Measurements from ENCODE around the gene DBH.

The DBH gene

DNA sequence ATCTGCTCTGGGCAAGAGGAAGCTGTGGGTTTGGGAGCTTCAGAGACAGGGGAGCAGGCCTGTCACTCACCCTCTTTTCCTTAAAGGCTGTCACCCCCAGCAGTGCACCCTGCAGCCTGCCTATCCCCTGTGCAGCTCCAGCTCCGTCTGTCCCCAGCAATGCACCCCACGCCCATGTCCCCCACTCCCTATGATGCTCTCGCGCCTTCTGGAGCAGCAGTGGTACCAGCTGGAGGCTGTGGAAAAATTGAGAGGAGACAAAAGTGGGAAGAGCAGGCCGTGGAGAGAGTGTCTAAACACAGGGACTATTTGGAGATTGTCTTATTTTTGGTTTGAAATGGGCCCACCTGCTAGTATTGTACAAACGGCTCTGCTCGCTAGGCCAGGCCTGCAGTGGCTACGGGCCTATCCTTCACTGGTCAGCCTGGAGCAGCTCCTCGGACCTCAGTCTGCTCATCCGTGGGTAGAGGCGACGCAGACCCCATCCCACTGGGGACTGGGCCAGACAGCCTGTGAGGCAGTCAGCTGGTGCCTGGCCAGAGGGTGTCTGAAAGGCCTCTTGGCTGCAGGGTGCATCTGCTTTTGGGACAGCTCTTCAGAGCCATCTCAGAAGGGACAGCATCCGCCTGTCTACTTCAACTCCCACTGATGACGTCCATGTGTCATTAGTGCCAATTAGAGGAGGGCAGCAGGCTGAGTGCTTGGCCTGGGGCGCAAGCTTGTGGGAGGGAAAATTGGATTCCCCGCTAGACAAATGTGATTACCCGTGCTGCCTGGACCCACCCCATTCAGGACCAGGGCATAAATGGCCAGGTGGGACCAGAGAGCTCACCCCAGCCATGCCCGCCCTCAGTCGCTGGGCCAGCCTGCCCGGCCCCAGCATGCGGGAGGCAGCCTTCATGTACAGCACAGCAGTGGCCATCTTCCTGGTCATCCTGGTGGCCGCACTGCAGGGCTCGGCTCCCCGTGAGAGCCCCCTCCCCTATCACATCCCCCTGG is at the start of gene DBH:
TSS of gene DBH (plus strand) at position 831 of the 999 bp plus-strand sequence. CDS start at position 840, 9 bp downstream.
- no peak for DNase-seq

DNA sequence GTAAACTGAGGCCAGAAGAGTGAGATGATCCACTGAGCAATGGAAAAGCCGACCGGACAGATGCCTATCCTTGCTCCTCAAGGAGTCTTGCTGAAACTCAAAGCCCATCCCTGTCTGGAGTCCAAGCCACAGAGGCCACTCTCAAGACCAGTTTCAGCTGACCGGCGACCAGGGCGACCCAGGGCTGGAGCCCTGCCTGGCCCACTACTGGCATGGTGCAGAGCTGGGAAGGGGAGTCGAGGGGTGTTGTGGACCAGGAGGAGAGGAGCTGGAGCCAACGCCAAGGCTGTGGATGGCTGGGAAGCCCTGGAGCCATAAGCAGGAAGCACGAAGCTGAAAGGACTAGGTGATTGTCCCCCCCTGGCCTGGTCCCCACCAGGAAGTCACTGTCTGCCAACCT is 49.1 kb upstream of the DBH start:
- no peak for DNase-seq

DNA sequence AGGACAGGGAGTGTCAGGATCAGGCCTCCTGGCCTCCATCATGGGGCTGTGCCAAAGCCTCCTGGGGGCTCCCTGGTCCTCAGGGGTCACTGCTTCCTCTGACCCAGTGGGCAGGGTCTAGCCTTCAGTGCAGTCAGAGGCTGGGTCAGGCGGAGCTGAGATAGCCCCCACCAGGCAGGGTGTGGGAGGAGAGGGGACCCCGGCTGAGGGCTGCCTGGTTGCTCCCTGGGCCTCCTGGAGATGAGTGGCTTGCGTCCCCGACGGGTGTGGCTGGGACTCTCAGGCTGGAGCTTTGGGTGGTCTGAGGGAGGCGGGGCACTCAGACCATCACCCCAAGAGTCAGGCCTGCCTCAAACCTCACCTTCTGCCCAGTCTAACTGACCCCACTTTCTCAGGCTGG is 48.7 kb upstream of the DBH start:
- no peak for DNase-seq

DNA sequence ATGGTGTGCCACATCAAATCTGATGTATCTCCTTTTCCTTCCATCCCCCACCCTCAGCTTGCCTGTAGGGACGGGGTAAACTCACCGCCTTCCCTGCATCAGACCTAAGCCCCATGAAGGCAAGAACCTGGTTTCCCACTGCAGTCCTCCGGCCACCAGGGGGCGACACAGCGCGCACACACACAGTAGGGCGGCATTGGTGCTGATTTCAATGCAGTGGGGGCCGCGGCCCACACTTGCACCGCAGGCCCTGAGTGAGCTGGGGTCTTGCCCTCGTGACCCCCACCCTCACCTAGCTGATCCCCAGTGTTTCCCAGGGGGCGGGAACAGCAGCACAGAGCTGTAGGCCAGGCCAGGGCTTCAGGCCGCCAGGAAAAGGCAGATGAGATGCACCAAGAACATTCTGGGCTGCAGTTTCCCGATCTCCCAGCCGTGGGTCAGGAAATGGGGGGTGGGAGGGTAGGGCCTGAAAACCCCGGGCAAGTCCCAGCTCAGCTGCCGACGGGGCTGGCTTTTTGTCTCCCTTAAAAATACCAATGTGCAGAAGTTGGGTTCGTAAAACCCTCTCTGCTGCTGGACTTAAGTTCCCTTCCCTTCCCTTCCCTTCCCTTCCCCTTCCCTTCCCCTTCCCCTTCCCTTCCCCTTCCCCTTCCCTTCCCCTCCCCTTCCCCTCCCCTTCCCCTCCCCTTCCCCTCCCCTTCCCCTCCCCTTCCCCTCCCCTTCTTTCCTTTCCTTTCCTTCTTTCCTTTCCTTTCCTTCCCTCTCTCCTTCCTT is 46.5 kb upstream of the DBH start:
- DNase-seq: no peak

DNA sequence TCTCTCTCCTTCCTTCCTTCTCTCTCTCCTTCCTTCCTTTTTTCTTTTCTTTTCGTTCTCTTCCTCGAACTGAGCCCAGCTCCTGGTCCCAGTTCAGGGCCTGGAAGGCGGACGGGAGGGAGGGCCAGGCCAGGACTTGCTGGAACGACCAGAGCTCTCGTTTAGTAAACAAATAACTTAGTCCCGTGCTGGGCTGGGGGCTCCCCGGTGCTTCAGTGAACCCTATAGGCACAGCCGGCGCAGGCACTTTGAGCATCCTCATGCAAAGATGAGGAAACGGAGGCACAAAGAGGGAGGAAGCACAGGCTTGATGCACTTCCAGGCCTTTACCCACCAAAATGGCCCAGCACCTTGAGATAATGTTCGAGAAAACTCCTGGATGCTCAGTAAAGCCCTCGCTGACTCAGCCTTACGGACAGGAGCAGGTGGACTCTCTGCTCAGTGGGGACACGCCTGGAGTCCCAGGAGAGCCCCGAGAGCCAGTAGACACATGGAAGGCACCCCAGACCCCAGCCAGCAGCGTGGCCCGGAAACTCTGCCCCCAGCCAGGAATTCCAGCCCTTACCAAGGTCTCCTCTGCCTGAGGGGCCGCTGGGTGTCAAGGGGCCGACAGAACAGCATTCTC is 45.8 kb upstream of the DBH start:
- no peak for DNase-seq

DNA sequence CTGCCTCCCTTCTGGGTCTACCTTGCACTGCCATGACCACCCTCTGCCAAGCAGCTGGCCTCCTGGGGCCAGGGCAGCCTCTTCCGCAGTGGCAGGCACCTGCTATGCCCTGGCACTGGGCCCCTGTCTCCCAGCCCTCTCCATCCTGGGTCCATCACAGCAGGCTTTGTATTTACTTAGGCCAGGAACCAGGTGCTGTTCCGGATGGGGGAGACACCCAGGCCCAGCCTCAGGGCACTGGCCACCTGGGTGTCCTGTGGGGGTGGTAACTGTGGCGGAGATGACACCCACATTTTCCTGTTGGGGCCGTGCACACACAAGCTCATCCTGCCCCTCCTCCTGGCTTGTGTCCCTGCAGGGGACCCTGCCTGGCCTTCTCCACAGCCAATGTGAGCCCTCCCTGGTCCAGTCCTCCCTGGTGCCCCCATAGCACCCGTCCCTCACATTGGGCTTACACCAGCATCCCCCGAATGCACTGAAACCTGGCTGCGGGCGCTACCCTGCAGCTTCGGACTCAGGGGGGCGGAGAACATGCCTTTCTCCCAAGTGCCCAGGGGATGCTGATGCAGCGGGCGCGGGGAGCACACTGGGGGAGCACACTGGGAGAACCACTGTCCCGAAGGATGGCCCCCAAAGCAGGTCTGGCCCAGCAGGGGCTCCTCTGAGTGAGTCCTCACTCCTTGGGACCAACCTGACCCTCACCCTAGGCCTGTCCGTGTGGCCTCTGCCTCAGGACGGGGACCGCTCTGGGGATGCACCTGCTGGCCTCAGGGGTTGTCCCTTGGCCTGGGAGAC is 44.9 kb upstream of the DBH start:
- DNase-seq: no peak

DNA sequence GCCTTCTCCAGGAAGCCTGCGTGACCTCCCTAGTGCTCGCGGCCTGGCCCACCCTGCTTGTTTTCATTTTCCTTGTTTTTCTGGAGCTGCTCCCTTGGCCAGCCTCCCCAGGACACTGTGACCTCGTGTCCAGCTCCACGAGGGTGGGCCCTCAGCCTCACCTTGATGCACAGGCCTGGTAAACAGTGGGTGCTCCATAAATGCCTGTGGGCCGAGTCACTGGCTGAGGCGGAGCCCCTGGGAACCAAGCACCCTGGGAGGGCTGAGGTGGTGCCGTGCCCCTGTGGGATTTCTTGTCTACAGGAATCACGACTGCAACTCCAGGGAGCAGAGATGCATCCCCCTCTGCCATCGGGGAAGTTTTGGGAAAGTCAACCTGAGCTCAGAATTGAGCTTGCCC is 44.2 kb upstream of the DBH start:
- DNase-seq: no peak

DNA sequence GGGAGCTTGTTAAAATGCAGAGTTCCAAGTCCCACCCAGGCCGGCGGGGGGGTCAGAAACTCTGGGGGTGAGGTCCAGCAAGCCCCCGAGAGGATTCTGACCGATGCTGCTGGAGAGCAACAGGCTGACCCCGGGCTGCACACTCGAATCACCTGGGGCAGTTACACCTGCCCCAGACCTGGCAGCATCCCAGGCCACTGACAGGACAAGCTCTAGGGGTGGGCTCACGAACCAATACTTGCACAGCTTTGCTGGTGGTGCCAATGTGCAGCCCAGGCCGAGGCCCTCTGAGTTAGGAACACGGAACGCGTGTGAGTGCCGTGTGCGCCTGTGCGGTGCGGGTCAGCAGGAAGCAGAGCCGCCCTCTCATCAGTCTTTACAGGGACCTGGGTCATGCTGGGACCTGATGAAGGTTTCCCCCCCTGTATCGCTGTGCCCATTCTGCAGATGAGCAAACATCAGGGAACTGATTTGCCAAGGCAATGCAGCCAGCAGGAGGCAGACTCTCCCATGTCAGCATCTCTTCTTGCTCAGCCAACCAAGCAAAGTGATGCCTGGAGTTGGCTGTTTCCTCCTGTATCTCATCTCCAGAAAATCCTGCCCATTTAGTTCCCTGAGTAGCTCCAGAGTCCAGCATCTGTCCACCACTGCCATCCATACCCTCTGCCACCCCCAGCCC is 43.3 kb upstream of the DBH start:
- DNase-seq: no peak

DNA sequence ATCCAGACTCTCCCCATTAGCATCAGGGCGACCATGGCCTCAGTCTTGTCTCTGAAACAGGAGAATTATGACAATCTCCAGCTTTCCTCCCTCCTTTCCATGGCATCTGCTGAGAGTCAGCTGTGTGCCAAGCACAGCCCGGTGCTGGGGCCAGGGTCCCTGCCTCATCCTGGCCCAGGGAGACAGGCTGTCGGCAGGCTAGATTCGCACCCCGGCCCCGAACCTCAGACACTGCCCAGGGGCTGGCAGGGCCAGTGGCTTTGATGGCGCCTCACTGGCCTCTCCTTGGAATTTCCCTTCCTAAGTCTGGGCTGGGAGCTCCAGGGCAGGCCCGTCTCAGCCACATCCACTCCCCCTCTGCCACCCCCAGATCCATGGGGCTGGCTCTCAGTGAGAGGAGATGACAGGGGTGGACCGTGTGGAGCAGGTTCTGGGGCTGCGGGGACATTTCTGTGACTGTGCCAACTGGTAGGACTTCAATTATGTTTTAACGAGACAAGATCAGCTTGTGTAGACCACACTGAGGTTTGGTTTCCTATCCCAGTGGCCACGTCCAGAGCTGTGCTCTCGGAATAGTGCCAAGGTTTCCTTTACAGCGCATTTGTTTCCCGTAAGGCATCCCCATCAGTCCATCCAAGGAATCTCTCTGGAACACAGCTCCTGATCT is 42.4 kb upstream of the DBH start:
- DNase-seq: no peak

DNA sequence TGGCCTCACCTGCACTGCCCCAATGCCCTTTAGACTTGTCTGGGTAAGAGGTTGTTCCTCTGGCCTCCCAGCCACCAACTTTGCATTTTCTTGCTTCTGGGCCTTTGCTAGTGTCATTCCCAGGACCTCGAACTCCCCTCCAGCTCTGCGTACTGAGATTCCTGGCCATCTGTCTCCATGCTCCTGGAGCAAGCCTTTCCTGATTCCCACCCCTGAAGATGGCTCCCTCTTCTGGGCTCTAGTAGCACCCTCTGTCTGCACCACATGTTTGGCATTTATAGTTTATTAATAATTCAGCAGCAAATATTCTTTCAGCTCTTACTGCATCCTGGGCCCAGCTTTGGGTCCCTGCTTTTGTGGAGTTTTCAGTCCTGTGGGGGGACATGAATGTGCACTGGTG is 41.9 kb upstream of the DBH start:
- DNase-seq: no peak

DNA sequence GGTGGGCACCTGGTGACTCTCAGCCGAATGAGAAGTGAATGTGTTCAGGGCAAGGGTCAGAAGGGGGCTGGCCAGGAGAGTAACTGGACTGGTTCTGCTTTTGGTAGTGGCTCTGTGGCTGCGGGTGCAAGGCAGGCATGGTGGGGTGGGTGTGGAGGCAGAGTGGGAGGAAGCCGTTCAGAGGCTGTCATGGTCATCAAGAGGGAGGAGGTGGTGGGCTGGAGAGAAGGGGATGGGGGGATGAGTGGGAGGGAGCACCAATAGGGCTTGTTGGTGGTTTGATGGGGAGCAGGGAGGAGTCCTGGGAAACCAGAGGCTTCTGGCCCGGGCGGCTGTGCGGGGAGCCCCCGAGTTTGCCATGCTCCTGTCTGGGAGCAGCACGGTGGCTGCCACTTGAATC is 40.3 kb upstream of the DBH start:
- DNase-seq: no peak

DNA sequence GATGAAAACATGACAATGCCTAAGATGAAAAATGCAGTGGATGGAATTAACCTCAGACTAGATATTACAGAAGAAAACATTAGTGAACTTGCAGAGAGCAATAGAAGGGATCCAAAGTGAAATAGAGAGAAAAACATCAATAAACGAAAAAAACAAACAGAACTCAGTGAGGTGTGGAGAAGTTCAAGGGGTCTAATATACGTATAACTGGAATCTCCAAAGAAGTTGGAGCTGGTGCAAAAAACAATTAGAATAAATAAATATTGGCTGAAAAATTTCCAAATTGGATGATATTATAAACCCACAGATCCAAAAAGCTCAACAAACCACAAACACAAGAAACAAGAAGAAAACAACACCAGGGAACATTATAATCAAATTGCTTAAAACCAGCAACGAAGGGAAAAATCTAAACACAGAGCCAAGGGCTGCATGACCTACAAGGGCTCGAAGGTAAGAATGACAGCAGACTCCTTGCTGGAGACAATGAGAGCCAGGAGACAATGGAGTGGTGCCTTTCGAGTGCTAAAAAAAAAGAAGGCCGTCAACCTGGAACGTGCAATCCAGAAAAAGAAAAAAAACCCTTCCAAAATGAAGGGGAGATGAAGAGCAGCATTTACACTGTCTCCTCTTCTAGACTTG is 38.7 kb upstream of the DBH start:
- no peak for DNase-seq

DNA sequence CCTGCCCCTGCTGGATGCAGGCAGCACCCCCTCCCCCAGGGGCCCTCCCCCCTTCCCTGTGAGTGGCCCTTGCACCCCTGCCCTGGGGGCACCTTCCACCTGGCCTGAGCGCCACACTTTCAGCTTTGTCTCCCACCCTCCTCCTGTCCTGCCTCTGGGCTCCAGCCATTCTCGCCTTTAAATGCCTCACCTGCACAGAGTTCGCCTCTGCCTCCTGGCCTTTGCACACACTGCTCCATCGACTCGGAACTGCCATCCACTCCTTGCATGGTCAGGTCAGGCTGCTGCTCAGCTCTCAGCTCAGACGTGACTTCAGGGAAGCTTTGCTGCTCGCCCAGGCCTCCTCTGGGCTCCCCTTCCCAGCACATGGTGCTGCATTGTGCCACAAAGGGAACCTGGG is 37.2 kb upstream of the DBH start:
- no peak for DNase-seq

DNA sequence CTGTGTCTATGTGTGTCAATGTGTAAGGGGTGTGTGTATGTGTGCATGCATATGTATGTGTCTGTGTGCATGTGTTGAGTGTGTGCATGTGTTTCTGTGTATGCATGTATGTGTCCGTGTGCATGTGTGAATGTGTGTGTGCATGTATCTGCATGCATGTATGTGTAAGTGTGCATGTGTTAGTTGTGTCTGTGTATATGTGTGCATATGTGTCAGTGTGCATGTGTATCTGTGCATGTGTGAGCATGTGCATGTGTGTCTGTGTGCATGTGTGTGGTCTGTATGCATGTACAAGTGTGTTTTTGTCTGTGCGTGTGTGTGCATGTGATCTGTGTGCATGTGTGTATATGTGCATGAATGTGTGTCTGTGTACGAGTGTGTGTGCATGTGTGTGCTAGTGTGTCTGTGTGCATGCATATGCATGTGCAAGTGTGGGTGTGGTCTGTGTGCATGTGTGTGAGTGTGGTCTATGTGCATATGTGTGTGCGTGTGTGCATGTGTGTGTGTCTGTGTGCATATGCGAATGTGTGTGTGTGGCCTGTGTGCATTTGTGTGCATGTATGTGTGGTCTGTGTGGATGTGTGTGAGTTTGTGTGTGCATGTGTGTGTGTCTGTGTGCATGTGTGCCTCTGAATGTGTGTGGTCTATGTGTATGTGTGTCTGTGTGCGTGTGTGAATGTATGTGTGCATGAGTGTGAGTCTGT is 36.5 kb upstream of the DBH start:
- no peak for DNase-seq

DNA sequence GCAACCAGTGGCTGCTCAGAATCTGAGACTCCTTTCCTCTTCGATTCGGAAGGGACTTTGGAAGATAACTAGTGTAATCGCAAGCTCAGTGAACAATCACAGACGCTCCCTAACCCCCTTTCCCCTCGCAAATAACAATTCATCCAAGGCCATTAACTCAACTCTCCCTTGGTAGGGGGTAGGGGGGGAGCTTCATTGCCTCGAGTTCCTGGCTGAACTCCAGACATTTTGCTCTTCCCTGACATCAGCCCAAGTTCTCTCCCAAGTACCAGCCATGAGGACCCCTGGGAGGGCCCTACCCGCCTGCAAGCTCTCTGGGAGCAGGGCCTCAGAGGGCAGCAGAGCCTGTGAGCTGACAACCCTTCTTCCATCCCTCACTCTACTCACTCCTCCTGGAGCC is 35.4 kb upstream of the DBH start:
- DNase-seq: no peak

DNA sequence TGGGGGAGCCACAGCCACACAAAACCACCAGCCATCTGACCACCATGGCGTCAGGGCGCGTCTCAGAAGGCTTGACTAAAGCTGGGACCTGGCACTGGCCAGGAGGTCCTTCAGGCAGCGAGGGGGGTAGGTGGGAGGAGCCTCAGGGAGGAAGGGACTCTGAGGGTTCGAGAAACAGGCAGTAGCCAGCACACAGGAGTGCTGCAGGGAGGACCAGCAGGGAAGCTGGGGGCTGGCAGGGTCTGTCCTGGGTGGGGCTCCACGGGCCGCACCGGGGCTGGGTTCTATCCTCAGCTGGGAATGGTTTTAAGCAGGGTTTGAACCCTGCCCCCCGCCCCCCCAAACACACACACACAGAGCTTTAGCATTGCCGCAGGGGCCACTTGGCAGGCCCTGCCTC is 34.4 kb upstream of the DBH start:
- DNase-seq: no peak

DNA sequence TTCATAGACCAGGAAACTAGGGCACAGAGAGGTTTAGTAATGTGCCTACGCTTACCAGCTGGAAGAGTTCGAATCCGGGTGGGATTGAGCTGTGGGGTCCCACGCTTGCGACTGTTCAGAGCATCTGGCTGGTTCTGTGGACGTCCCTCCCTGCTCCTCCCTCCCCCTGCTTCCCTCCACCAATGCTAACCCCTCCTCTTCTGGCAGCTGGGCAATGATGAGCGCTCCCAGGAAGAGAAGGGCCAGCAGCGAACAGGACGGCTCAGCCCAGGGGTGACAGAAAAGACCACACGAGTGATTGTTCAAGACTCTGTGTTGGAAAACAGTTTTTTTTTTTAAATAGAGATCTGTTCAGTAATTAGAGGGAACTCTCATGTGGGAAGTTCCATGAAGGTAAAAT is 33.9 kb upstream of the DBH start:
- no peak for DNase-seq

DNA sequence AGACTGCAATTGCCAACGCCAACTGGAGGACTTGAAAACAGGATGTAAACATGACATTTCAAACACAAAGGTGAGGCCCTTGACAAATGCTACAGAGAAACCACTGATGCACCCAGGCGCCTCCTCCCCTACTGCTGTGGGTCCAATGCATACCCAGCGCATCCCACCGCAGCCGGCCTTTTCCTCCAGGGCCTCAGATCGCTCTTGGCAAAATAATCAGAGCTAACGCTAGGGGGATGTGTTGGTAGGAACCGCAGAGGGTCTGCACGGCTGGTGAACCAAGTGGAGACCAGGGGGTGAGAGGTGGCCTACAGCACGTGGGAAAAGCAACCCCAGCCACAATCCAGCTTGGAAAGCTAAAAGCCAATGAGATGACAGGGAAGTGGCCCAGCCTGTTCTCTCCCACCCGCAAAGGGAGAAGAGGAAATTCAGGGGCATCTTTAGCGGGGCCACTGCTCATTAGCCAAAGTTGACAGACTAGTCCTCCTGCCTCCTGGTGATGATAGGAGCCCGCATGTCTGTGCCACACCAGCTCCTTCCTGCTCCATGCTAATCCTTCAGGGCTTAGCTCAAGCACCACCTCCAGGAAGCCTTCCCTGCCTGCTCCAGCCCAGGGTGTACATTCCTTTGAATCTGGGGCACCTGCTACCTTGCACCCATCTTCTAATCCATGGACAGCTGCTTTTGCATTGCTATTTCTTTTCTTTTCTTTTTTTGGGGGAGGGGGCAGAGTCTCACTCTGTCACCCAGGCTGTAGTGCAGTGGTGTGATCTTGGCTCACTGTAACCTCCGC is 32.8 kb upstream of the DBH start:
- DNase-seq: peak; percentile 68

DNA sequence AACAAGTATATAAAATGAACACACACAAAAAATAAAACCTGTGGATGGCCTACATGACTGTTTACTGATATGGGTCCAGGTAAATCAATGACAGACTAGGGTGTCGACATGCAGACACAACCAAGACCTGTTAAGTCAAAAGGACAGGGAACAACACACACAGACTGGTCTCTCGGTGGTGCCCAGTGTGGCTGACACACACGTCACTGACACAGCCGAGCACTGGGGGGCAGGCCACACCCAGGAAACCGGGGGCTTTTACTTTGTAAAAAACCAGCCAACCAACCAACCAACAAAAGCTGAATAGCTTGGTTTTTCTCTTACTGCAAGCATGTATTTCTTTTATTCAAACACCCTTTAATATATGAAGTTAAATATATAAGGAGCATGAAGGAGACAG is 31.9 kb upstream of the DBH start:
- DNase-seq: no peak

DNA sequence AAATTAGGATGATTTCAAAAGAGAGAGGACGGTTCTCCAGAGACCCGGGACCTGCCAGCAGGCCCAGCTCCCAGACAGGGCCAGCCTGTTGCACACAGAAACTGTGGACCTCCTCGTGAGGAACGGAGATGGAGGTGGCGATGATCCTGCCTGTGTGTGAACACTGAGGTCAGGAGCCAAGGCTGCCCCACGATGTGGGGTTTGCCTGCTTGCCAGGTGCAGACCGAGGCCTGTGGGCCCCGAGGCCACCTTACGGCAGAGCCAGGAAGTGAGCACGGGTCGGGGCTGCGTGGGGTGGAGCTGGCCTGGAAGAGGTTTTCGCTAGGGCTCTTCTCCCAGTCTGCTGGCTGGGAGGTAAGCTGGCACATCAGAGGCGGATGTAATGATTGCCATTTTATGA is 31.3 kb upstream of the DBH start:
- DNase-seq: no peak

All from NCI-H748 treated with DMSO at 0.1 percent for 48 hours (cell line).